H1 (cell line): ENCODE results near the gene JUP.

ENCODE experiments used
- BRCA1 ChIP-seq: IDR thresholded peaks from 2 replicates; pipeline ENCODE4 v1.6.1; 2012; ENCODE audit warnings: low read depth, low read length, improper control_type of control experiment
- CHD7 ChIP-seq: fragments of 300-600 bp; sonication (generic); IDR thresholded peaks from 2 replicates; pipeline ENCODE4 v1.7.1; 2012; ENCODE audit warnings: low read length, moderate library complexity, mild to moderate bottlenecking, inconsistent platforms; ENCODE audit not compliant: insufficient replicate concordance
- EZH2 ChIP-seq: fragments of 200-600 bp; sonication (generic); IDR thresholded peaks from 2 replicates; pipeline ENCODE4 v1.7.1; 2012; ENCODE audit warnings: low read depth, mild to moderate bottlenecking, moderate library complexity, low read length, inconsistent platforms; ENCODE audit not compliant: severe bottlenecking
- PHF8 ChIP-seq: fragments of 200-600 bp; sonication (generic); conservative IDR thresholded peaks from 2 replicates; pipeline ENCODE4 v1.7.1; 2012; ENCODE audit warnings: low read depth, mild to moderate bottlenecking, inconsistent platforms, low read length, moderate library complexity
- POLR2A ChIP-seq, 2 experiments: IDR thresholded peaks; 1 replicate in 1 of 2; 2 replicates in 1 of 2; pipeline ENCODE4 v1.6.1; 2011; ENCODE audit warnings: low read depth in 2 of 2, low read length in 2 of 2, mild to moderate bottlenecking in 2 of 2; ENCODE audit errors: control extremely low read depth in 1 of 2
- TF ChIP-seq, protein P1 (sequence below), 3 experiments: IDR thresholded peaks; 1 replicate in 2 of 3; 2 replicates in 1 of 3; pipeline versions ENCODE4 v1.5.1 to v1.6.1; 2011; ENCODE audit warnings: low read length in 3 of 3, mild to moderate bottlenecking in 3 of 3, inconsistent platforms in 2 of 3, low read depth in 1 of 3, moderate library complexity in 1 of 3; ENCODE audit not compliant: insufficient read depth in 1 of 3; ENCODE audit errors: control extremely low read depth in 1 of 3

DNA sequence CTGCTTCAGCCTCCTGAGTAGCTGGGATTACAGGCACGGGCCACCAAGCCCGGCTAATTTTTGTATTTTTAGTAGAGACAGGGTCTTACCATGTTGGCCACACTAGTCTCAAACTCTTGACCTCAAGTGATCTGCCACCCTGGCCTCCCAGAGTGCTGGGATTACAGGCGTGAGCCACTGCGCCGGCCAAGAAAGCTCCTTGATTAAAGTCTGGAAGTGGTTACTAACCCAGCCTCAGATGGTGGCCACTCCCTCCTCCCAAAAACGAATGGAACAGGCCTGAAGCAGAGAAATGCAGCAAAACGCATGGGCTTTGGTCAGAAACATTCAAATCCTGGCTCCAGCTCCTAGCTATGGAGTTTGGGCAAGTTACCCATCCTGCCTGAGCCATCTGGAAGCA lies 37.6 kb upstream of the JUP start:
- TF ChIP-seq CHD7: no peak
- TF ChIP-seq, protein P1, sequence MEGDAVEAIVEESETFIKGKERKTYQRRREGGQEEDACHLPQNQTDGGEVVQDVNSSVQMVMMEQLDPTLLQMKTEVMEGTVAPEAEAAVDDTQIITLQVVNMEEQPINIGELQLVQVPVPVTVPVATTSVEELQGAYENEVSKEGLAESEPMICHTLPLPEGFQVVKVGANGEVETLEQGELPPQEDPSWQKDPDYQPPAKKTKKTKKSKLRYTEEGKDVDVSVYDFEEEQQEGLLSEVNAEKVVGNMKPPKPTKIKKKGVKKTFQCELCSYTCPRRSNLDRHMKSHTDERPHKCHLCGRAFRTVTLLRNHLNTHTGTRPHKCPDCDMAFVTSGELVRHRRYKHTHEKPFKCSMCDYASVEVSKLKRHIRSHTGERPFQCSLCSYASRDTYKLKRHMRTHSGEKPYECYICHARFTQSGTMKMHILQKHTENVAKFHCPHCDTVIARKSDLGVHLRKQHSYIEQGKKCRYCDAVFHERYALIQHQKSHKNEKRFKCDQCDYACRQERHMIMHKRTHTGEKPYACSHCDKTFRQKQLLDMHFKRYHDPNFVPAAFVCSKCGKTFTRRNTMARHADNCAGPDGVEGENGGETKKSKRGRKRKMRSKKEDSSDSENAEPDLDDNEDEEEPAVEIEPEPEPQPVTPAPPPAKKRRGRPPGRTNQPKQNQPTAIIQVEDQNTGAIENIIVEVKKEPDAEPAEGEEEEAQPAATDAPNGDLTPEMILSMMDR (IDR thresholded peaks at IDR 0.05; ENCODE audit: control extremely low read depth in 1 of 3, insufficient read depth in 1 of 3, low read depth in 1 of 3, low read length in 3 of 3): no peak
- no peak for TF ChIP-seq POLR2A (IDR thresholded peaks at IDR 0.05; ENCODE audit: control extremely low read depth in 1 of 2, low read depth in 2 of 2, low read length in 2 of 2)
- TF ChIP-seq EZH2: no peak
- TF ChIP-seq PHF8: no peak
- TF ChIP-seq BRCA1: no peak
